ENCODE results near the gene CHCHD6.

GRCh38 chr3:126657901-126658300 is 46.1 kb upstream of the CHCHD6 start:
- TF ChIP-seq JUND (IDR thresholded peaks at IDR 0.05): no peak
- TF ChIP-seq ATF3 (IDR thresholded peaks at IDR 0.05): no peak
- TF ChIP-seq CTCF (IDR thresholded peaks at IDR 0.05; ENCODE audit: low read depth, low read length, missing input control): no peak
- TF ChIP-seq GABPA (IDR thresholded peaks at IDR 0.05 in 1 of 2, conservative IDR thresholded peaks at IDR 0.05 in 1 of 2): no peak
- TF ChIP-seq RAD21 (IDR thresholded peaks at IDR 0.05): no peak
- no peak for TF ChIP-seq HNF4A (conservative IDR thresholded peaks at IDR 0.05)
- TF ChIP-seq TAF1 (conservative IDR thresholded peaks at IDR 0.05): no peak
- no peak for TF ChIP-seq ZBTB33 (IDR thresholded peaks at IDR 0.05)
- no peak for TF ChIP-seq REST (IDR thresholded peaks at IDR 0.05)
- no peak for TF ChIP-seq MAX (IDR thresholded peaks at IDR 0.05)
- TF ChIP-seq YY1 (IDR thresholded peaks at IDR 0.05): no peak
- TF ChIP-seq SP1 (IDR thresholded peaks at IDR 0.05): no peak

Data from liver (tissue), 3 donors.